Aorta (tissue), 5 donors: ENCODE results near the gene INSYN2B. TPM values are rescaled to one million over a fixed set of nuclear protein-coding genes. Genes with fewer than 3 reads are reported as not detected.

Experiments used
- ATAC-seq: fragments of 200-7000 bp; cut with Tn5 transposase; one replicate; pipeline ENCODE4 v1.9.1; 2022; ENCODE audit warnings: moderate library complexity; ENCODE audit not compliant: low FRiP score
- DNase-seq, 2 donors: peaks; one replicate each; pipeline ENCODE4 v3.0.0-alpha.2; 2020
- H3K27ac ChIP-seq, 2 donors: one replicate each; pipeline ENCODE4 v1.5.1; 2013; ENCODE audit warnings: low read length in 2 of 2, mild to moderate bottlenecking in 2 of 2, moderate library complexity in 2 of 2, control low read depth in 1 of 2, inconsistent platforms in 1 of 2, low read depth in 1 of 2
- H3K27me3 ChIP-seq, 2 donors: one replicate each; pipeline ENCODE4 v1.6.1; 2013; ENCODE audit warnings: control low read depth in 1 of 2, low read length in 1 of 2, mild to moderate bottlenecking in 1 of 2, moderate library complexity in 1 of 2; ENCODE audit not compliant: insufficient read depth in 2 of 2, control insufficient read depth in 1 of 2
- H3K36me3 ChIP-seq, 2 donors: one replicate each; pipeline ENCODE4 v1.6.1; 2013; ENCODE audit warnings: control low read depth in 1 of 2, low read length in 1 of 2, mild to moderate bottlenecking in 1 of 2; ENCODE audit not compliant: insufficient read depth in 2 of 2, control insufficient read depth in 1 of 2
- H3K4me1 ChIP-seq, 2 donors: one replicate each; pipeline ENCODE4 v1.6.1; 2013; ENCODE audit warnings: low read length in 2 of 2, control low read depth in 1 of 2, mild to moderate bottlenecking in 1 of 2, moderate library complexity in 1 of 2; ENCODE audit not compliant: insufficient read depth in 2 of 2, control insufficient read depth in 1 of 2
- H3K4me3 ChIP-seq, 2 donors: one replicate each; pipeline ENCODE4 v1.5.1; 2013; ENCODE audit warnings: low read length in 2 of 2, control low read depth in 1 of 2, mild to moderate bottlenecking in 1 of 2
- H3K9me3 ChIP-seq: one replicate; pipeline ENCODE4 v1.6.1; 2013; ENCODE audit warnings: mild to moderate bottlenecking, low read length; ENCODE audit not compliant: control insufficient read depth
- WGBS, 2 donors: extraction: QIAGEN DNeasy Blood & Tissue Kit; methylation state at CpG; one replicate each; pipeline ENCODE4 v1.1.7; 2013; 5-methylcytosine and 5-hydroxymethylcytosine counted together
- intact Hi-C, 2 donors: fragments of 100-400 bp; cut with DNase I; formaldehyde crosslinking; loops; one replicate each; pipeline versions ENCODE4 v1.14.2 to v1.15.0; 2022
- polyA plus RNA-seq, 2 donors: library from polyadenylated mRNA; stranded (reverse); fragments of 200-250 nt; gene quantifications; one replicate each; pipeline ENCODE4 v1.2.3, GENCODE V29; 2013
- total RNA-seq, 2 donors: library from RNA; stranded (reverse); fragmentation: NEBNext Ultra II Directional; extraction: Animal tissue kit (Norgen Biotek cat#: 25700); gene quantifications; one replicate each; pipeline ENCODE4 v1.2.1, GENCODE V29; 2021
- donor health status: healthy with polysubstance abuse.
- donor health status: Bipolar disorder and iron deficiency.
- donor health status: DM: no; HTN: no; CAD: no.
- donor health status: DM: no; HTN: no; CAD: no.
- donor health status: DM: yes; HTN: yes; CAD: no.

Gene INSYN2B
- total and polyA plus RNA-seq, 4 donors: 0.10 TPM; not detected in 3

GRCh38 chr5:169944922-169945680 is 35.2 kb downstream of the INSYN2B start:
- Histone ChIP-seq H3K36me3 (no peaks in the 10 kb centered on the region), H3K9me3 (no peaks in the 10 kb centered on the region), H3K27ac (no peak overlapping the region), H3K4me3 (no peak overlapping the region), H3K4me1 (no peaks in the 10 kb centered on the region), H3K27me3 (no peaks in the 10 kb centered on the region)
- 62 to 65% methylated on average over 8 of the region's 8 CpGs for WGBS, 2 donors
- intact Hi-C loops: no loop called here
- DNase-seq (no peak), ATAC-seq (no peak)

GRCh38 chr5:169944115-169944514 is 36.2 kb downstream of the INSYN2B start:
- no peak overlapping the region for H3K27ac ChIP-seq
- DNase-seq (no peak), ATAC-seq (no peak)
- no peaks in the 10 kb centered on the region for H3K36me3 ChIP-seq
- H3K9me3 ChIP-seq: no peaks in the 10 kb centered on the region
- H3K27me3 ChIP-seq: no peaks in the 10 kb centered on the region
- no peak overlapping the region for H3K4me3 ChIP-seq
- intact Hi-C loops: no loop called here
- no peaks in the 10 kb centered on the region for H3K4me1 ChIP-seq
- 62 to 67% methylated on average over 6 of the region's 6 CpGs for WGBS, 2 donors

- ATAC-seq: no peak
Measured at GRCh38 chr5:169943026-169943425, 37.3 kb downstream of the INSYN2B start.

GRCh38 chr5:169942181-169942580 is 38.1 kb downstream of the INSYN2B start:
- 71 to 72% methylated on average over 1 of the region's 1 CpG for WGBS, 2 donors
- intact Hi-C loops: no loop called here

More at GRCh38 chr5:169943026-169943425, 37.3 kb downstream of the INSYN2B start:
- intact Hi-C loops: no loop called here
- no peak overlapping the region for H3K4me3 ChIP-seq
- 85 to 91% methylated on average over 4 of the region's 4 CpGs for WGBS, 2 donors
- no peaks in the 10 kb centered on the region for H3K36me3 ChIP-seq
- H3K27ac ChIP-seq: no peak overlapping the region
- DNase-seq: no peak
- H3K4me1 ChIP-seq: no peaks in the 10 kb centered on the region
- no peaks in the 10 kb centered on the region for H3K9me3 ChIP-seq
- no peaks in the 10 kb centered on the region for H3K27me3 ChIP-seq

GRCh38 chr5:169941542-169941941 is 38.8 kb downstream of the INSYN2B start:
- H3K4me1 ChIP-seq: no peaks in the 10 kb centered on the region
- no peak overlapping the region for H3K4me3 ChIP-seq
- no peak for ATAC-seq
- H3K9me3 ChIP-seq: no peaks in the 10 kb centered on the region
- no peaks in the 10 kb centered on the region for H3K36me3 ChIP-seq
- intact Hi-C loops: no loop called here
- no peaks in the 10 kb centered on the region for H3K27me3 ChIP-seq
- H3K27ac ChIP-seq: no peak overlapping the region
- 72 to 77% methylated on average over 7 of the region's 7 CpGs for WGBS, 2 donors
- DNase-seq: no peak

More at GRCh38 chr5:169942181-169942580, 38.1 kb downstream of the INSYN2B start:
- Histone ChIP-seq H3K27me3 (no peaks in the 10 kb centered on the region), H3K36me3 (no peaks in the 10 kb centered on the region), H3K27ac (no peak overlapping the region), H3K9me3 (no peaks in the 10 kb centered on the region), H3K4me3 (no peak overlapping the region), H3K4me1 (no peaks in the 10 kb centered on the region)
- ATAC-seq (no peak), DNase-seq (no peak)

GRCh38 chr5:169939731-169940130 is 40.6 kb downstream of the INSYN2B start:
- Histone ChIP-seq H3K27me3 (no peaks in the 10 kb centered on the region), H3K36me3 (no peaks in the 10 kb centered on the region), H3K4me3 (no peak overlapping the region), H3K27ac (no peak overlapping the region), H3K9me3 (no peaks in the 10 kb centered on the region), H3K4me1 (no peaks in the 10 kb centered on the region)
- intact Hi-C loops: no loop called here
- 60% methylated on average over 2 of the region's 2 CpGs for WGBS, 2 donors
- DNase-seq (no peak), ATAC-seq (no peak)

- H3K9me3 ChIP-seq: no peaks in the 10 kb centered on the region
- no peak for ATAC-seq
- H3K27me3 ChIP-seq: no peaks in the 10 kb centered on the region
- intact Hi-C loops: no loop called here
- 85 to 89% methylated on average over 2 of the region's 2 CpGs for WGBS, 2 donors
- no peaks in the 10 kb centered on the region for H3K4me1 ChIP-seq
- H3K4me3 ChIP-seq: no peak overlapping the region
- no peak for DNase-seq
- H3K36me3 ChIP-seq: no peaks in the 10 kb centered on the region
- no peak overlapping the region for H3K27ac ChIP-seq
Measured at GRCh38 chr5:169938439-169938838, 41.9 kb downstream of the INSYN2B start.

GRCh38 chr5:169935762-169936161 is 44.5 kb downstream of the INSYN2B start:
- 66 to 67% methylated on average over 5 of the region's 5 CpGs for WGBS, 2 donors
- DNase-seq: no peak
- ATAC-seq: no peak

GRCh38 chr5:169934990-169935389 is 45.3 kb downstream of the INSYN2B start:
- ATAC-seq: no peak
- intact Hi-C loops: loop anchor here in 1 of 2 donors (1.0 kb wide), 1 partner anchor 10 kb away; no protein-coding TSS in a partner anchor

More at GRCh38 chr5:169935762-169936161, 44.5 kb downstream of the INSYN2B start:
- H3K9me3 ChIP-seq: no peaks in the 10 kb centered on the region
- no peaks in the 10 kb centered on the region for H3K4me1 ChIP-seq
- H3K27ac ChIP-seq: no peak overlapping the region
- intact Hi-C loops: loop anchor here in 1 of 2 donors (1.0 kb wide), 1 partner anchor 10 kb away; no protein-coding TSS in a partner anchor
- no peaks in the 10 kb centered on the region for H3K36me3 ChIP-seq
- H3K4me3 ChIP-seq: no peak overlapping the region
- H3K27me3 ChIP-seq: no peaks in the 10 kb centered on the region

More at GRCh38 chr5:169934990-169935389, 45.3 kb downstream of the INSYN2B start:
- Histone ChIP-seq H3K4me1 (no peaks in the 10 kb centered on the region), H3K36me3 (no peaks in the 10 kb centered on the region), H3K4me3 (no peak overlapping the region), H3K27me3 (no peaks in the 10 kb centered on the region), H3K27ac (no peak overlapping the region), H3K9me3 (no peaks in the 10 kb centered on the region)
- 73 to 78% methylated on average over 7 of the region's 7 CpGs for WGBS, 2 donors
- no peak for DNase-seq
